ENCODE measurements around the gene ATG16L1.

The ATG16L1 gene

DNA sequence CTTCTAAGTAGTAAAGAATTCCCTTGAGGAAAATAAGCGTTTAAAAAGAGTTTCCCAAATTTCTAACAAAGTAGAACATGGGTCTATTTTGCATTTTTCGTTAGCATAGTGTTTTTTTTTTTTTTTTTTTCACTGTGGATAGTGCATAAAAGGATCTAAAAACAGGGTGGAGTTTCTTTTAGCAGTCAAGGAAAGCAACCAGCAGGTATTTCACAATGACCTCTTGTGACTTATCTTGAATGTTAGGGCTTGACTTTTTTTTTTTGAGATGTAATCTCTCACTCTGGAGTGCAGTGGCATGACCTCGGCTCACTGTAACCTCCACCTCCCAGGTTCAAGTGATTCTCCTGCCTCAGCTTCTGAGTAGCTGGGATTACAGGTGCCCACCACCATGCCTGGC, 88.0 kb downstream of the ATG16L1 start:
- TF ChIP-seq, protein P1, sequence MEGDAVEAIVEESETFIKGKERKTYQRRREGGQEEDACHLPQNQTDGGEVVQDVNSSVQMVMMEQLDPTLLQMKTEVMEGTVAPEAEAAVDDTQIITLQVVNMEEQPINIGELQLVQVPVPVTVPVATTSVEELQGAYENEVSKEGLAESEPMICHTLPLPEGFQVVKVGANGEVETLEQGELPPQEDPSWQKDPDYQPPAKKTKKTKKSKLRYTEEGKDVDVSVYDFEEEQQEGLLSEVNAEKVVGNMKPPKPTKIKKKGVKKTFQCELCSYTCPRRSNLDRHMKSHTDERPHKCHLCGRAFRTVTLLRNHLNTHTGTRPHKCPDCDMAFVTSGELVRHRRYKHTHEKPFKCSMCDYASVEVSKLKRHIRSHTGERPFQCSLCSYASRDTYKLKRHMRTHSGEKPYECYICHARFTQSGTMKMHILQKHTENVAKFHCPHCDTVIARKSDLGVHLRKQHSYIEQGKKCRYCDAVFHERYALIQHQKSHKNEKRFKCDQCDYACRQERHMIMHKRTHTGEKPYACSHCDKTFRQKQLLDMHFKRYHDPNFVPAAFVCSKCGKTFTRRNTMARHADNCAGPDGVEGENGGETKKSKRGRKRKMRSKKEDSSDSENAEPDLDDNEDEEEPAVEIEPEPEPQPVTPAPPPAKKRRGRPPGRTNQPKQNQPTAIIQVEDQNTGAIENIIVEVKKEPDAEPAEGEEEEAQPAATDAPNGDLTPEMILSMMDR (IDR thresholded peaks at IDR 0.05; ENCODE audit: low read depth, low read length, missing control alignments) = no peak
- DNase-seq (ENCODE audit: low read depth) = no peak
- no peak overlapping the region for H3K4me3 ChIP-seq (ENCODE audit: low read depth, low read length)

DNA sequence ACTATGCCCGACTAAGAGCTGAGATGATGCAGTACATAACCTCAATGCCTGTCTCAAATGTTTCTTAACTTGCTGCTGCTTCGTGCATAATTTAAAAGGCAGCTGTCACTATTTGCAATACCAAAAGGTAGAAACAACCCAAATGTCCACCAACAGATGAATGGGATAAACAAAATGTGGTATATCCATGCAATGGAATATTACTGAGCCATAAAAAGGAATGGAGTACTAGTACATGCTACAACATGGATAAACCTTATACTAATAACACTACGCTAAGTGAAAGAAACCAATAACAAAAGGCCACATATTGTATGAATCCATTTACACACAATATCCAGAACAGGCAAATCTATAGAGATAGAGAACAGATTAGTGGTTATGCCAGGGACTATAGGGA, 89.8 kb downstream of the ATG16L1 start:
- no peak overlapping the region for H3K4me3 ChIP-seq (ENCODE audit: low read depth, low read length)
- DNase-seq (ENCODE audit: low read depth) = no peak
- TF ChIP-seq, protein P1 (IDR thresholded peaks at IDR 0.05; ENCODE audit: low read depth, low read length, missing control alignments) = no peak

DNA sequence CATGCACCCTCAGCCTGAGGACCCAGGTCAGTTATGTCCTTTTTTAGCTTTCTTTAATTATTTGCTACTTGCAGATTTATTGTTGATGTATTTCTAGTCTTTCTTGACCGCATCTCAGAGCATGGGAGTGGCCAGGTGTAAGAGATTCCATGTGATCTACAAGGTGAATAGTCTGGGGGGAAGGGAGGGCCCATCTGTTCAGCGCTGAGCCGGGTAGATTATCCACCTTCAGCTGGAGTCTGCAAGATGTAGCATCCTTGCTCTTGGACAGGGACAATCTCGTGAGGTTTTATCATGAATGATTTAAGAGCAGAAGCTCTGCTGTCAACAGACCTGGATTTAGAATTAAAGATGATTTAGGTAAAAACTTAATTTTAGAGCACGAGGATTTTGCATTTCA, 90.8 kb downstream of the ATG16L1 start:
- DNase-seq (ENCODE audit: low read depth) = no peak
- no peak overlapping the region for H3K4me3 ChIP-seq (ENCODE audit: low read depth, low read length)
- TF ChIP-seq, protein P1 (IDR thresholded peaks at IDR 0.05; ENCODE audit: low read depth, low read length, missing control alignments) = no peak

DNA sequence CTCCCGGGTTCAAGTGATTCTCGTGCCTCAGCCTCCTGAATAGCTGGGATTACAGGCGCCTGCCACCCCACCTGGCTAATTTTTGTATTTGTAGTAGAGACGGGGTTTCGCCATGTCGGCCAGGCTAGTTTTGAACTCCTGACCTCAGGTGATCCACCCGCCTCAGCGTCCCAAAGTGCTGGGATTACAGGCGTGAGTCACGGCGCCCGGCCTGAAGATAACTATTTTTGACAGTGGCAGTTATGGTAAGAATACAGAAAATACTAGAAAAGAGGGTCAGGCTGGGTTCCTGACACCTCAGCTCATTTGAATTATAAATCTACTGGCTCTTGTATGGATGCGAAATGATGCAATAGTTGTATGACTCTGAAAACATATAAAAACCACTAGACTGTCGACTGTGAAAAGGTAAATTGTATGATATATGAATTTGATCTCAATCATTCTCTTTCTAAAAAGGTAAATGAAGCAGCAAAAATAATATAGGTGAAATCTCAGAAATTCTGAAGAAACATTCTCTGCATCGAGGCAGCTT, 91.8 kb downstream of the ATG16L1 start:
- TF ChIP-seq, protein P1 (IDR thresholded peaks at IDR 0.05; ENCODE audit: low read depth, low read length, missing control alignments) = no peak
- no peak for DNase-seq (ENCODE audit: low read depth)
- no peak overlapping the region for H3K4me3 ChIP-seq (ENCODE audit: low read depth, low read length)
